ENCODE measurements around the gene BIVM. TPM values are rescaled to one million over a fixed set of nuclear protein-coding genes. Genes with fewer than 3 reads are reported as not detected.

Gene BIVM
- total RNA-seq, 1 donor from 2014 or later = 39.2 TPM

DNA sequence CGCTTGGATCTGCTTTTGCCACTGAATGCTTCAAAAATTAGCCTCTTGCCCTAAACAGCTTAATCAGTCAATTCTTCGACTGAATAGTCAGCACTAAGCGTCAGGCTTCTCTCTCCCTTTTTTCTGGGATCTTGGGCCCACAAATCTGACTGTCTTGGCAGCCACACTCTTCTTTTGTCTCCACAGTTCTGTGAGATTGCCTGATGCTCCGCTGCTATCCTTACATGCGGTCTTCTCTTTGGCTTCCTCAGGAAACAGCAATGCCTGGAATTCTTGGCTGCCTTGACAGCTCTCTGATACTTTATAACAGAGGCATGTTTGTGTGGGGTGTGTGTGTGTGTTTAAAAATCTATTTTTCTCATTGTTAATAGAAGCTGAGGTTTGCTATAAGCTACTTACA is 79.6 kb downstream of the BIVM start:
- H3K27me3 Mint-ChIP-seq (ENCODE audit: unreplicated experiment) = no peaks in the 10 kb centered on the region
- no peaks in the 10 kb centered on the region for H3K36me3 Mint-ChIP-seq (ENCODE audit: unreplicated experiment)
- H3K27ac Mint-ChIP-seq (ENCODE audit: unreplicated experiment) = peak overlapping the region; percentile 9
- TF ChIP-seq, protein P1, sequence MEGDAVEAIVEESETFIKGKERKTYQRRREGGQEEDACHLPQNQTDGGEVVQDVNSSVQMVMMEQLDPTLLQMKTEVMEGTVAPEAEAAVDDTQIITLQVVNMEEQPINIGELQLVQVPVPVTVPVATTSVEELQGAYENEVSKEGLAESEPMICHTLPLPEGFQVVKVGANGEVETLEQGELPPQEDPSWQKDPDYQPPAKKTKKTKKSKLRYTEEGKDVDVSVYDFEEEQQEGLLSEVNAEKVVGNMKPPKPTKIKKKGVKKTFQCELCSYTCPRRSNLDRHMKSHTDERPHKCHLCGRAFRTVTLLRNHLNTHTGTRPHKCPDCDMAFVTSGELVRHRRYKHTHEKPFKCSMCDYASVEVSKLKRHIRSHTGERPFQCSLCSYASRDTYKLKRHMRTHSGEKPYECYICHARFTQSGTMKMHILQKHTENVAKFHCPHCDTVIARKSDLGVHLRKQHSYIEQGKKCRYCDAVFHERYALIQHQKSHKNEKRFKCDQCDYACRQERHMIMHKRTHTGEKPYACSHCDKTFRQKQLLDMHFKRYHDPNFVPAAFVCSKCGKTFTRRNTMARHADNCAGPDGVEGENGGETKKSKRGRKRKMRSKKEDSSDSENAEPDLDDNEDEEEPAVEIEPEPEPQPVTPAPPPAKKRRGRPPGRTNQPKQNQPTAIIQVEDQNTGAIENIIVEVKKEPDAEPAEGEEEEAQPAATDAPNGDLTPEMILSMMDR (IDR thresholded peaks at IDR 0.05; ENCODE audit: partially characterized antibody, unreplicated experiment) = no peak
- no peak for DNase-seq
- no peak overlapping the region for H3K4me3 Mint-ChIP-seq (ENCODE audit: unreplicated experiment)
- H3K9me3 Mint-ChIP-seq (ENCODE audit: unreplicated experiment) = no peaks in the 10 kb centered on the region
- H3K4me1 Mint-ChIP-seq (ENCODE audit: low read depth, unreplicated experiment) = peaks cover 17% of the 10 kb centered on the region

- DNase-seq = peak; percentile 18
- H3K27ac Mint-ChIP-seq (ENCODE audit: unreplicated experiment) = no peak overlapping the region
- no peaks in the 10 kb centered on the region for H3K9me3 Mint-ChIP-seq (ENCODE audit: unreplicated experiment)
- peaks cover 17% of the 10 kb centered on the region for H3K4me1 Mint-ChIP-seq (ENCODE audit: low read depth, unreplicated experiment)
- no peaks in the 10 kb centered on the region for H3K36me3 Mint-ChIP-seq (ENCODE audit: unreplicated experiment)
- TF ChIP-seq, protein P1 (IDR thresholded peaks at IDR 0.05; ENCODE audit: partially characterized antibody, unreplicated experiment) = no peak
- H3K4me3 Mint-ChIP-seq (ENCODE audit: unreplicated experiment) = no peak overlapping the region
- no peaks in the 10 kb centered on the region for H3K27me3 Mint-ChIP-seq (ENCODE audit: unreplicated experiment)
These were observed 81.0 kb downstream of the BIVM start for GRCh38 chr13:102879793-102880499.

GRCh38 chr13:102881819-102882686 is 83.1 kb downstream of the BIVM start:
- Mint-ChIP-seq H3K4me1 (ENCODE audit: low read depth, unreplicated experiment) (peaks cover 8% of the 10 kb centered on the region), H3K9me3 (ENCODE audit: unreplicated experiment) (no peaks in the 10 kb centered on the region), H3K27ac (ENCODE audit: unreplicated experiment) (no peak overlapping the region), H3K36me3 (ENCODE audit: unreplicated experiment) (no peaks in the 10 kb centered on the region), H3K27me3 (ENCODE audit: unreplicated experiment) (no peaks in the 10 kb centered on the region), H3K4me3 (ENCODE audit: unreplicated experiment) (no peak overlapping the region)
- no peak for DNase-seq
- TF ChIP-seq, protein P1 (IDR thresholded peaks at IDR 0.05; ENCODE audit: partially characterized antibody, unreplicated experiment) = no peak

Other genes with a start within 250 kb of the BIVM start
- gene TPP2, start 202.1 kb upstream of the BIVM start, total RNA-seq (ENCODE audit: unreplicated experiment) = 84.6 TPM
- gene METTL21C, start 104.1 kb upstream of the BIVM start, total RNA-seq (ENCODE audit: unreplicated experiment) = not detected
- 6.9 TPM for gene TEX30, start 25.3 kb upstream of the BIVM start, total RNA-seq (ENCODE audit: unreplicated experiment)
- 17.5 TPM for gene POGLUT2, start 143 bp upstream of the BIVM start, total RNA-seq (ENCODE audit: unreplicated experiment)
- 40.8 TPM for gene ERCC5, start 46.9 kb downstream of the BIVM start, total RNA-seq (ENCODE audit: unreplicated experiment)

Data from glutamatergic neuron (in vitro differentiated cells).